Ishikawa (cell line): Measurements from ENCODE around the gene BMPER.

Experiments
- CEBPB ChIP-seq: IDR thresholded peaks from 2 replicates; pipeline ENCODE4 v1.6.1; 2012
- CREB1 ChIP-seq: IDR thresholded peaks from 2 replicates; pipeline ENCODE4 v1.6.1; 2012; ENCODE audit warnings: low read depth
- EGR1 ChIP-seq: IDR thresholded peaks from 2 replicates; pipeline ENCODE4 v1.6.1; 2012
- EP300 ChIP-seq: IDR thresholded peaks from 2 replicates; pipeline ENCODE4 v1.6.1; 2012; ENCODE audit warnings: borderline replicate concordance
- FOXM1 ChIP-seq: IDR thresholded peaks from 2 replicates; pipeline ENCODE4 v1.6.1; 2012; ENCODE audit warnings: low read depth, borderline replicate concordance
- NFIC ChIP-seq: IDR thresholded peaks from 2 replicates; pipeline ENCODE4 v1.6.1; 2012
- RAD21 ChIP-seq: IDR thresholded peaks from 2 replicates; pipeline ENCODE4 v1.6.1; 2012; ENCODE audit warnings: low read depth
- TAF1 ChIP-seq: IDR thresholded peaks from 2 replicates; pipeline ENCODE4 v1.6.1; 2012; ENCODE audit warnings: low read depth, mild to moderate bottlenecking
- TCF12 ChIP-seq: IDR thresholded peaks from 2 replicates; pipeline ENCODE4 v1.6.1; 2012; ENCODE audit warnings: low read depth
- YY1 ChIP-seq: IDR thresholded peaks from 2 replicates; pipeline ENCODE4 v1.6.1; 2012; ENCODE audit warnings: low read depth
- TF ChIP-seq, protein P1 (sequence below): IDR thresholded peaks from 2 replicates; pipeline ENCODE4 v1.6.1; 2012; ENCODE audit warnings: low read depth, mild to moderate bottlenecking
- TF ChIP-seq, protein P2 (sequence below): IDR thresholded peaks from 2 replicates; pipeline ENCODE4 v1.6.1; 2012
- TF ChIP-seq, protein P3 (sequence below): IDR thresholded peaks from 2 replicates; pipeline ENCODE4 v1.6.1; 2012

DNA sequence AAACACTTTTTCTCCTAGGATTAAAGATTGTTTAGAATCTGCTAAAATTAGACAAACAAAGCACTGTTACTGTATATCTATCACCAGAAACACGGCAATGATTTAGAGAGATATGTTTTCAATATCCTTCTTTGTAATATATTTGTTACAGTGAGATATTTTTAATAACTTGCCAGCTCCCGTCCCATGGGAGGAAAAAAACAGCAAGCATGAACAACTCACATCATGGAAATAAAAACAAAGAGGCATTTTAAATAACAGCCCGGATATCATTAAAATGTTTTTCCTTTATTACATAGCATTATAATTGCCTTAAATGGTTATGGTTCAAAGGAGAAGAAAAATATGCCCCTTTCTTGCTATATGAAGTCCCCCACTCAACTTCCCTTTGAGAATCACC lies 272.1 kb downstream of the BMPER start:
- TF ChIP-seq EP300 (no peak), TAF1 (no peak), CEBPB (no peak), YY1 (no peak), CREB1 (no peak), RAD21 (no peak), EGR1 (no peak), NFIC (no peak), FOXM1 (no peak), TCF12 (no peak)
- TF ChIP-seq, protein P1, sequence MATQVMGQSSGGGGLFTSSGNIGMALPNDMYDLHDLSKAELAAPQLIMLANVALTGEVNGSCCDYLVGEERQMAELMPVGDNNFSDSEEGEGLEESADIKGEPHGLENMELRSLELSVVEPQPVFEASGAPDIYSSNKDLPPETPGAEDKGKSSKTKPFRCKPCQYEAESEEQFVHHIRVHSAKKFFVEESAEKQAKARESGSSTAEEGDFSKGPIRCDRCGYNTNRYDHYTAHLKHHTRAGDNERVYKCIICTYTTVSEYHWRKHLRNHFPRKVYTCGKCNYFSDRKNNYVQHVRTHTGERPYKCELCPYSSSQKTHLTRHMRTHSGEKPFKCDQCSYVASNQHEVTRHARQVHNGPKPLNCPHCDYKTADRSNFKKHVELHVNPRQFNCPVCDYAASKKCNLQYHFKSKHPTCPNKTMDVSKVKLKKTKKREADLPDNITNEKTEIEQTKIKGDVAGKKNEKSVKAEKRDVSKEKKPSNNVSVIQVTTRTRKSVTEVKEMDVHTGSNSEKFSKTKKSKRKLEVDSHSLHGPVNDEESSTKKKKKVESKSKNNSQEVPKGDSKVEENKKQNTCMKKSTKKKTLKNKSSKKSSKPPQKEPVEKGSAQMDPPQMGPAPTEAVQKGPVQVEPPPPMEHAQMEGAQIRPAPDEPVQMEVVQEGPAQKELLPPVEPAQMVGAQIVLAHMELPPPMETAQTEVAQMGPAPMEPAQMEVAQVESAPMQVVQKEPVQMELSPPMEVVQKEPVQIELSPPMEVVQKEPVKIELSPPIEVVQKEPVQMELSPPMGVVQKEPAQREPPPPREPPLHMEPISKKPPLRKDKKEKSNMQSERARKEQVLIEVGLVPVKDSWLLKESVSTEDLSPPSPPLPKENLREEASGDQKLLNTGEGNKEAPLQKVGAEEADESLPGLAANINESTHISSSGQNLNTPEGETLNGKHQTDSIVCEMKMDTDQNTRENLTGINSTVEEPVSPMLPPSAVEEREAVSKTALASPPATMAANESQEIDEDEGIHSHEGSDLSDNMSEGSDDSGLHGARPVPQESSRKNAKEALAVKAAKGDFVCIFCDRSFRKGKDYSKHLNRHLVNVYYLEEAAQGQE = no peak
- TF ChIP-seq, protein P2, sequence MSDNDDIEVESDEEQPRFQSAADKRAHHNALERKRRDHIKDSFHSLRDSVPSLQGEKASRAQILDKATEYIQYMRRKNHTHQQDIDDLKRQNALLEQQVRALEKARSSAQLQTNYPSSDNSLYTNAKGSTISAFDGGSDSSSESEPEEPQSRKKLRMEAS = no peak
- TF ChIP-seq, protein P3, sequence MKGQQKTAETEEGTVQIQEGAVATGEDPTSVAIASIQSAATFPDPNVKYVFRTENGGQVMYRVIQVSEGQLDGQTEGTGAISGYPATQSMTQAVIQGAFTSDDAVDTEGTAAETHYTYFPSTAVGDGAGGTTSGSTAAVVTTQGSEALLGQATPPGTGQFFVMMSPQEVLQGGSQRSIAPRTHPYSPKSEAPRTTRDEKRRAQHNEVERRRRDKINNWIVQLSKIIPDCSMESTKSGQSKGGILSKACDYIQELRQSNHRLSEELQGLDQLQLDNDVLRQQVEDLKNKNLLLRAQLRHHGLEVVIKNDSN = no peak
